ENCODE data around the gene GGN. TPM values are rescaled to one million over a fixed set of nuclear protein-coding genes. Genes with fewer than 3 reads are reported as not detected.
"Not testable (repeated sequence)": the region's sequence is repeated elsewhere in the genome, so short reads cannot be mapped to it uniquely, and the experiment has no call there.

The GGN gene
- total and polyA plus RNA-seq, 9 of the 15 experiments (the other 6 are each of a cell fraction or from before 2014, with no cell fraction given) = 0.15 to 0.33 TPM; not detected in 7

DNA sequence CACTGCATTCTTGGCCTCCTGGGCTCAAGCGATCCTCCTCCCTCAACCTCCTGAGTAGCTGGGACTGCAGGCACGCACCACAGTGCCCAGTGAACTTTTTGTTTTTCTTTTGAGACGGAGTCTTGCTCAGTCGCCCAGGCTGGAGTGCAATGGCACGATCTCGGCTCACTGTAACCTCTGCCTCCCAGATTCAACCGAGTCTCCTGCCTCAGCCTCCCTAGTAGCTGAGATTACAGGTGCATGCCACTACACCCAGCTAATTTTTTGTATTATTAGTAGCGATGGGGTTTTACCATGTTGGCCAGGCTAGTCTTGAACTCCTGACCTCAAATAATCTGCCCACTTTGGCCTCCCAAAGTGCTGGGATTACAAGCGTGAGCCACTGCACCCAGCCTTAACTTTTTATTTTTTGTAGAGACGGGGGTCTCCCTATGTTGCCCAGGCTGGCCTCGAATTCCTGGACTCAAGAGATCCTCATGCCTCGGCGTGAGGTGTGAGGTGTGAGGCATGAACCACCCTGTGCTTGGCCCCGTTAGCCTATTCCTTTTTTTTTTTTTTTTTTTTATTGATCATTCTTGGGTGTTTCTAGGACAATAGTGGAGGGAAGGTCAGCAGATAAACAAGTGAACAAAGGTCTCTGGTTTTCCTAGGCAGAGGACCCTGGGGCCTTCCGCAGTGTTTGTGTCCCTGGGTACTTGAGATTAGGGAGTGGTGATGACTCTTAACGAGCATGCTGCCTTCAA lies 24.7 kb downstream of the GGN start:
- peaks cover 23 to 25% of the 10 kb centered on the region in 2 experiments for H3K27me3 ChIP-seq (ENCODE audit: control insufficient read depth in 2 of 2, insufficient read depth in 2 of 2, low read length in 2 of 2)
- TF ChIP-seq L3MBTL2 (IDR thresholded peaks at IDR 0.05) (peak; percentile 70), DPF2 (IDR thresholded peaks at IDR 0.05) (0 out of 2 replicates have a peak, but pooled peaks have one; percentile 29), ZNF121 (CRISPR knock-in tag; conservative IDR thresholded peaks at IDR 0.05) (peak; percentile 20; the same call in 1 of the 2 replicates), TAL1 (IDR thresholded peaks at IDR 0.05) (peak; percentile 28; the same call in 1 of the 2 replicates), CBFA2T2 (conservative IDR thresholded peaks at IDR 0.05) (peak; percentile 45), MGA (IDR thresholded peaks at IDR 0.05) (peak; percentile 67)

More for the DNA sequence above, 24.7 kb downstream of the GGN start:
- H3K79me2 ChIP-seq (ENCODE audit: control insufficient read depth, insufficient read depth, low read length); DNase-seq (ENCODE audit: extremely low read depth in 1 of 4, low spot score in 3 of 4); H3K9me3 ChIP-seq (replicated peaks; ENCODE audit: control insufficient read depth, insufficient read depth, low read depth, low read length); H3K36me3 ChIP-seq (ENCODE audit: control insufficient read depth, insufficient read depth, low read length); CTCF ChIA-PET (ENCODE audit: low intra/inter-chr PET ratio); in situ Hi-C loops (cut with MboI); BruUV-seq (replicated peaks); intact Hi-C loops (cut with micrococcal nuclease); ATAC-seq; H3K27ac ChIP-seq (ENCODE audit: extremely low read depth, low read depth, low read length); FAIRE-seq; H3K9me1 ChIP-seq (ENCODE audit: control insufficient read depth, insufficient read depth, low read length): not testable (repeated sequence)
- Histone ChIP-seq H2AFZ (ENCODE audit: low read depth, low read length) (peak overlapping the region; percentile 98; the same call in 1 of the 2 replicates), H3K4me2 (ENCODE audit: insufficient read depth, low read length) (peak overlapping the region; percentile 91), H4K20me1 (replicated peaks; ENCODE audit: control insufficient read depth, insufficient read depth, low read length) (peaks cover 10% of the 10 kb centered on the region; the same call in 1 of the 2 replicates), H3K4me3 (peak overlapping the region; percentile 64), H3K9ac (ENCODE audit: insufficient read depth in 1 of 2, low read depth in 2 of 2, low read length in 2 of 2) (peak overlapping the region in 1 of 2 experiments; percentile 84; a peak in 2 of 4 replicates), H3K4me1 (replicated peaks in 1 of 2; ENCODE audit: control insufficient read depth in 2 of 2, insufficient read depth in 2 of 2, low read length in 2 of 2) (peaks cover 10 to 26% of the 10 kb centered on the region in 2 experiments; a peak in 4 of 5 replicates)
- POLR2A ChIA-PET = interaction anchor here (1.3 kb wide), 1 partner anchor 11 kb away, joined by 8 read pairs; the partner anchor contains the start of gene PSMD8
- 48% methylated on average over 11 of the region's 16 CpGs for WGBS (ENCODE audit: insufficient coverage, low coverage, missing lambda C conversion rate)

Data from K562 (cell line).